B cell (primary cell): ENCODE data around the gene SERPINB6. TPM values are rescaled to one million over a fixed set of nuclear protein-coding genes. Genes with fewer than 3 reads are reported as not detected.

ENCODE experiments used
- ATAC-seq: fragments of 200-7000 bp; cut with Tn5 transposase; one replicate; pipeline ENCODE4 v1.10.0; 2021; ENCODE audit warnings: low read depth, mild to moderate bottlenecking, moderate number of reproducible peaks, moderate library complexity
- CTCF ChIA-PET: fragments of 350-600 bp; sonication (Branson Sonifier 250); formaldehyde crosslinking; loops from one replicate; lab custom pipeline; 2021; ENCODE audit warnings: antibody characterized with exemption, inconsistent platforms; lab: Charles Lee
- POLR2A ChIA-PET: fragments of 350-600 bp; sonication (Branson Sonifier 250); formaldehyde crosslinking; loops from one replicate; lab custom pipeline; 2021; ENCODE audit warnings: antibody characterized with exemption; lab: Charles Lee
- DNase-seq: peaks from one replicate; pipeline ENCODE4 v3.0.0; 2013
- H2AFZ ChIP-seq: 2 replicates; pipeline ENCODE4 v1.6.1; 2012; ENCODE audit warnings: mild to moderate bottlenecking, low read depth, low read length; ENCODE audit not compliant: insufficient read depth, poor library complexity, severe bottlenecking
- H3K27ac ChIP-seq, 2 donors: 1 replicate in 1 of 2; 2 replicates in 1 of 2; pipeline ENCODE4 v1.5.1; 2012 to 2013; ENCODE audit warnings: low read length in 2 of 2, mild to moderate bottlenecking in 2 of 2, moderate library complexity in 1 of 2
- H3K27me3 ChIP-seq, 4 experiments: fragments of 200-600 bp in 1 of 4; sonication (generic) in 1 of 4; replicated peaks in 1 of 4; 1 replicate in 2 of 4; 2 replicates in 2 of 4; pipeline versions ENCODE4 v1.6.1 to v1.7.0; 2013 to 2016; ENCODE audit warnings: low read length in 3 of 4, mild to moderate bottlenecking in 2 of 4, mixed read lengths in 1 of 4, moderate library complexity in 1 of 4; ENCODE audit not compliant: insufficient read depth in 4 of 4, control insufficient read depth in 3 of 4; ENCODE audit errors: control extremely low read depth in 1 of 4
- H3K36me3 ChIP-seq, 2 experiments: replicated peaks in 1 of 2; 1 replicate in 1 of 2; 2 replicates in 1 of 2; pipeline versions ENCODE4 v1.6.1 to v1.7.1; 2013; ENCODE audit warnings: low read length in 1 of 2; ENCODE audit not compliant: insufficient read depth in 2 of 2, control insufficient read depth in 1 of 2; ENCODE audit errors: control extremely low read depth in 1 of 2, extremely low read depth in 1 of 2
- H3K4me1 ChIP-seq, 2 donors: fragments of 200-600 bp in 1 of 2; sonication (generic) in 1 of 2; 1 replicate in 1 of 2; 2 replicates in 1 of 2; pipeline versions ENCODE4 v1.5.1 to v1.6.1; 2013 to 2017; ENCODE audit warnings: low read length in 2 of 2; ENCODE audit not compliant: control insufficient read depth in 2 of 2, insufficient read depth in 2 of 2
- H3K4me2 ChIP-seq: replicated peaks from 2 replicates; pipeline ENCODE3; 2012; ENCODE audit warnings: mild to moderate bottlenecking, low read depth, low read length; ENCODE audit not compliant: poor library complexity, severe bottlenecking
- H3K4me3 ChIP-seq, 5 experiments: fragments of 200-600 bp in 1 of 5; sonication (generic) in 1 of 5; 1 replicate in 3 of 5; 2 replicates in 2 of 5; pipeline versions ENCODE4 v1.5.1 to v1.7.0; 2011 to 2016; ENCODE audit warnings: low read length in 4 of 5, mild to moderate bottlenecking in 4 of 5, low read depth in 2 of 5, control low read depth in 1 of 5, moderate library complexity in 1 of 5; ENCODE audit not compliant: insufficient read depth in 1 of 5; ENCODE audit errors: control extremely low read depth in 1 of 5, extremely low read depth in 1 of 5
- H3K79me2 ChIP-seq: fragments of 200-600 bp; sonication (generic); one replicate; pipeline ENCODE4 v1.6.0; 2016; ENCODE audit warnings: low read length; ENCODE audit not compliant: control insufficient read depth, insufficient read depth
- H3K9ac ChIP-seq: fragments of 200-600 bp; sonication (generic); 2 replicates; pipeline ENCODE4 v1.6.1; 2017; ENCODE audit warnings: mild to moderate bottlenecking, low read length, moderate library complexity
- H3K9me3 ChIP-seq, 3 donors: one replicate each; pipeline versions ENCODE4 v1.6.1 to v1.7.1; 2013; ENCODE audit warnings: low read length in 2 of 3; ENCODE audit not compliant: control insufficient read depth in 2 of 3, insufficient read depth in 1 of 3; ENCODE audit errors: control extremely low read depth in 1 of 3
- H4K20me1 ChIP-seq: 2 replicates; pipeline ENCODE4 v1.6.0; 2012; ENCODE audit warnings: mild to moderate bottlenecking, low read length; ENCODE audit not compliant: insufficient read depth, control insufficient read depth, poor library complexity, severe bottlenecking
- H3K27ac Mint-ChIP-seq: one replicate; pipeline ENCODE4 v1.8.0; 2021; ENCODE audit warnings: mixed read lengths
- H3K27me3 Mint-ChIP-seq: one replicate; pipeline ENCODE4 v1.8.0; 2021; ENCODE audit warnings: mixed read lengths
- H3K4me1 Mint-ChIP-seq: one replicate; pipeline ENCODE4 v1.8.0; 2021; ENCODE audit warnings: mixed read lengths
- H3K4me3 Mint-ChIP-seq: one replicate; pipeline ENCODE4 v1.8.0; 2021; ENCODE audit warnings: mixed read lengths
- H3K9me3 Mint-ChIP-seq: one replicate; pipeline ENCODE4 v1.8.0; 2022; ENCODE audit warnings: mixed read lengths; ENCODE audit not compliant: insufficient read depth
- CTCF ChIP-seq: fragments of 200-600 bp; IDR thresholded peaks from one replicate; pipeline ENCODE4 v1.8.0; 2022; ENCODE audit warnings: antibody characterized with exemption, mild to moderate bottlenecking
- EZH2 ChIP-seq: IDR thresholded peaks from 2 replicates; pipeline ENCODE4 v1.6.1; 2012; ENCODE audit warnings: borderline replicate concordance, low read depth, mild to moderate bottlenecking, moderate library complexity, low read length; ENCODE audit not compliant: insufficient read depth, poor library complexity, severe bottlenecking
- WGBS: methylation state at CpG from one replicate; pipeline ENCODE4 v1.1.5; 2013; ENCODE audit warnings: missing lambda C conversion rate; ENCODE audit not compliant: insufficient coverage; 5-methylcytosine and 5-hydroxymethylcytosine counted together
- intact Hi-C: fragments of 100-400 bp; cut with micrococcal nuclease; formaldehyde crosslinking; loops from one replicate; pipeline ENCODE4 v1.10.0; 2022
- polyA plus RNA-seq: library from polyadenylated mRNA; depleted of rRNA; stranded (reverse); fragments of >200 nt; gene quantifications from 2 replicates; pipeline ENCODE4 v1.2.3, GENCODE V29; 2012
- total RNA-seq, 2 donors: library from RNA; stranded (reverse); fragments of 120-200 nt in 1 of 2; gene quantifications; 1 replicate in 1 of 2; 2 replicates in 1 of 2; pipeline versions ENCODE4 v1.2.3 to v1.2.4, GENCODE V29; 2013 to 2022

SERPINB6 gene
- total and polyA plus RNA-seq, 2 donors (not counting 1 experiment from before 2014, with no cell fraction given), result 35.2 to 58.5 TPM

- Mint-ChIP-seq H3K4me1 (peaks cover 25% of the 10 kb centered on the region), H3K27ac (peak overlapping the region; percentile 100), H3K4me3 (peak overlapping the region; percentile 98), H3K27me3 (no peaks in the 10 kb centered on the region), H3K9me3 (no peaks in the 10 kb centered on the region)
- ATAC-seq (peak; percentile 66), DNase-seq (peak; percentile 98)
- Histone ChIP-seq H2AFZ (peak overlapping the region; percentile 85), H3K9ac (peak overlapping the region; percentile 85), H4K20me1 (no peaks in the 10 kb centered on the region), H3K27ac (peak overlapping the region; percentile 94 to 97), H3K4me3 (peak overlapping the region; percentile 79 to 93 (median 91)), H3K27me3 (no peaks in the 10 kb centered on the region), H3K4me2 (peak overlapping the region; percentile 78), H3K79me2 (no peaks in the 10 kb centered on the region), H3K4me1 (peaks cover 10 to 22% of the 10 kb centered on the region in 2 donors), H3K36me3 (no peaks in the 10 kb centered on the region), H3K9me3 (no peaks in the 10 kb centered on the region)
- ChIA-PET POLR2A (interaction anchor here (0.6 to 3.0 kb wide), 22 partner anchors 10 to 224 kb away, joined by 3 to 23 read pairs (median 4); partner anchors contain the start of genes RIPK1, SERPINB1, SERPINB6 and WRNIP1), CTCF (interaction anchor here (0.7 to 6.2 kb wide), 43 partner anchors 8 to 261 kb away, joined by 3 to 103 read pairs (median 5); partner anchors contain the start of genes NQO2, RIPK1, SERPINB1 and SERPINB6)
- under 1% methylated on average over 10 of the region's 22 CpGs for WGBS
- TF ChIP-seq CTCF (peak; percentile 58), EZH2 (no peak)
- intact Hi-C loops, result loop anchor here (1.0 to 5.0 kb wide), 13 partner anchors 10 to 1028 kb away; partner anchors contain the start of genes BPHL, NQO2, SERPINB1 and WRNIP1
Measured at GRCh38 chr6:2989332-2990247, 18.2 kb upstream of the SERPINB6 start.
